ENCODE measurements around the gene RSAD1. TPM values are rescaled to one million over a fixed set of nuclear protein-coding genes. Genes with fewer than 3 reads are reported as not detected.

Gene RSAD1
- polyA plus RNA-seq, 3 donors = 20.6 to 40.0 (median 21.2) TPM

DNA sequence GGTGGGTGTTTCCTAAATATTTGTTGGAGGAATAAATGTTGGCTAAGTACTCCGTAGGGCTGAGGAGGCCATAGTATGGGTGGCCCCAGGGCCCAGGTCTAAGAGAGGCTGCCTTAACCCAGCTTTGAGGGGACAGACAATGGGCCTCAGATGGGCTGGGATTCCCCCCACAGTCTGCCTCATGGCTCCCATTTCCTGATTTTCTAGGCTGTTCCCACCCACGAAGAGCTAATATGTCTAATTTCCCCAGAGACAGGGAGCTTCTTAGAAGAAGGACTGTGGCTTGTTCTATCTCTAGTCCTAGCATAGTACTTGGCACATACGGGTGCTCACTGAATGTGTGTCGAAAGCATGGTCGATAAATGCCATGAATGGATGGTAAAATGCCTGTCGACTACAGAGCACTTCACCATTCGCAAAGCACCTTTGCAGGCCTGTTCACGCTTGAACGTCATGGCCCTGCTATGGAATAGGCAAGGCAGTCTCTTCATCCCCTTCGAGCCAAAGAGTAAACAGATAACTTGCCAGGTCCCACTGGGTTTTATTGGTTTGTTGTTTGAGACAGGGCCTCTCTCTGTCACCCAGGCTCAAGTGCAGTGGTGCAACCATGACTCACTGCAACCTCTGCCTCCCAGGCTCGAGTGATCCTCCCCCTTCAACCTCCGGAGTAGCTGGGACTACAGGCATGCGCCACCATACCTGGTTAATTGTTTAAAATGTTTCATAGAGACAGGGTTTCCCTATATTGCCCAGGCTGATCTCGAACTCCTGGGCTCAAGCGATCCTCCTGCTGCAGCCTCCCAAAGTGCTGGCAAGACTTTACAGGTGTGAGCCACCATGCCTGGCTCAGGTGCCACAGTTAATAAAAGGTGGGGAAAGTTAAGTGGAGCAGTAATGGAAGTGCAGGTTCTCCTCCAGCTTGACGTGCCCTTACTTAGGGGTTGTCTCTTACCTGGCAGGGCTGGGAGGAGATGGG is 19.7 kb upstream of the RSAD1 start:
- H3K9me3 Mint-ChIP-seq = no peaks in the 10 kb centered on the region
- H3K4me2 ChIP-seq (replicated peaks; ENCODE audit: extremely low read depth, low read length, poor library complexity, severe bottlenecking) = no peak overlapping the region
- H3K4me3 ChIP-seq (replicated peaks in 1 of 3; ENCODE audit: low read depth in 2 of 3, low read length in 3 of 3) = no peak overlapping the region
- no peak overlapping the region for H3K9ac ChIP-seq (ENCODE audit: insufficient read depth, low read length, poor library complexity, severe bottlenecking)
- H3K27me3 Mint-ChIP-seq (ENCODE audit: low read depth in 3 of 3) = peaks cover 0 to 5% (median 2%) of the 10 kb centered on the region in 3 donors
- intact Hi-C loops (cut with micrococcal nuclease) = no loop called here
- 93% methylated on average over 5 of the region's 16 CpGs for WGBS (ENCODE audit: insufficient coverage)
- H3K4me3 Mint-ChIP-seq = no peak overlapping the region
- H2AFZ ChIP-seq (ENCODE audit: insufficient read depth, low read depth, low read length, poor library complexity, severe bottlenecking) = no peak overlapping the region
- no peaks in the 10 kb centered on the region for H3K9me3 ChIP-seq (replicated peaks in 1 of 2; ENCODE audit: control insufficient read depth in 1 of 2, insufficient read depth in 1 of 2, low read length in 2 of 2)
- no peak for DNase-seq
- H3K36me3 Mint-ChIP-seq = peaks cover 0 to 9% of the 10 kb centered on the region in 2 donors
- H3K4me1 Mint-ChIP-seq = peaks cover 4% of the 10 kb centered on the region
- H3K4me1 ChIP-seq (ENCODE audit: control insufficient read depth in 1 of 2, insufficient read depth in 2 of 2, low read length in 2 of 2) = no peaks in the 10 kb centered on the region
- H3K36me3 ChIP-seq (replicated peaks in 1 of 2; ENCODE audit: control insufficient read depth in 1 of 2, insufficient read depth in 2 of 2, low read length in 2 of 2) = no peaks in the 10 kb centered on the region
- no peaks in the 10 kb centered on the region for H3K79me2 ChIP-seq (ENCODE audit: insufficient read depth, low read length)
- H4K20me1 ChIP-seq (ENCODE audit: insufficient read depth, low read length) = no peaks in the 10 kb centered on the region
- TF ChIP-seq, protein P1, sequence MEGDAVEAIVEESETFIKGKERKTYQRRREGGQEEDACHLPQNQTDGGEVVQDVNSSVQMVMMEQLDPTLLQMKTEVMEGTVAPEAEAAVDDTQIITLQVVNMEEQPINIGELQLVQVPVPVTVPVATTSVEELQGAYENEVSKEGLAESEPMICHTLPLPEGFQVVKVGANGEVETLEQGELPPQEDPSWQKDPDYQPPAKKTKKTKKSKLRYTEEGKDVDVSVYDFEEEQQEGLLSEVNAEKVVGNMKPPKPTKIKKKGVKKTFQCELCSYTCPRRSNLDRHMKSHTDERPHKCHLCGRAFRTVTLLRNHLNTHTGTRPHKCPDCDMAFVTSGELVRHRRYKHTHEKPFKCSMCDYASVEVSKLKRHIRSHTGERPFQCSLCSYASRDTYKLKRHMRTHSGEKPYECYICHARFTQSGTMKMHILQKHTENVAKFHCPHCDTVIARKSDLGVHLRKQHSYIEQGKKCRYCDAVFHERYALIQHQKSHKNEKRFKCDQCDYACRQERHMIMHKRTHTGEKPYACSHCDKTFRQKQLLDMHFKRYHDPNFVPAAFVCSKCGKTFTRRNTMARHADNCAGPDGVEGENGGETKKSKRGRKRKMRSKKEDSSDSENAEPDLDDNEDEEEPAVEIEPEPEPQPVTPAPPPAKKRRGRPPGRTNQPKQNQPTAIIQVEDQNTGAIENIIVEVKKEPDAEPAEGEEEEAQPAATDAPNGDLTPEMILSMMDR (IDR thresholded peaks at IDR 0.05) = no peak
- H3K27ac Mint-ChIP-seq = no peak overlapping the region
- no peak overlapping the region for H3K27ac ChIP-seq (ENCODE audit: low read depth in 1 of 2, low read length in 2 of 2)
- H3K27me3 ChIP-seq (ENCODE audit: control insufficient read depth in 2 of 2, insufficient read depth in 2 of 2, low read length in 2 of 2) = no peaks in the 10 kb centered on the region

GRCh38 chr17:50459756-50460155 is 18.9 kb upstream of the RSAD1 start:
- Mint-ChIP-seq H3K27ac (no peak overlapping the region), H3K27me3 (ENCODE audit: low read depth in 3 of 3) (peaks cover 1 to 7% (median 2%) of the 10 kb centered on the region in 3 donors), H3K4me3 (no peak overlapping the region), H3K4me1 (peaks cover 4% of the 10 kb centered on the region), H3K9me3 (no peaks in the 10 kb centered on the region), H3K36me3 (peaks cover 0 to 6% of the 10 kb centered on the region in 2 donors)
- Histone ChIP-seq H3K4me3 (replicated peaks in 1 of 3; ENCODE audit: low read depth in 2 of 3, low read length in 3 of 3) (no peak overlapping the region), H4K20me1 (ENCODE audit: insufficient read depth, low read length) (no peaks in the 10 kb centered on the region), H3K36me3 (replicated peaks in 1 of 2; ENCODE audit: control insufficient read depth in 1 of 2, insufficient read depth in 2 of 2, low read length in 2 of 2) (no peaks in the 10 kb centered on the region), H3K79me2 (ENCODE audit: insufficient read depth, low read length) (no peaks in the 10 kb centered on the region), H3K27ac (ENCODE audit: low read depth in 1 of 2, low read length in 2 of 2) (no peak overlapping the region), H2AFZ (ENCODE audit: insufficient read depth, low read depth, low read length, poor library complexity, severe bottlenecking) (no peak overlapping the region), H3K9me3 (replicated peaks in 1 of 2; ENCODE audit: control insufficient read depth in 1 of 2, insufficient read depth in 1 of 2, low read length in 2 of 2) (no peaks in the 10 kb centered on the region), H3K4me2 (replicated peaks; ENCODE audit: extremely low read depth, low read length, poor library complexity, severe bottlenecking) (no peak overlapping the region), H3K9ac (ENCODE audit: insufficient read depth, low read length, poor library complexity, severe bottlenecking) (no peak overlapping the region), H3K27me3 (ENCODE audit: control insufficient read depth in 2 of 2, insufficient read depth in 2 of 2, low read length in 2 of 2) (no peaks in the 10 kb centered on the region), H3K4me1 (ENCODE audit: control insufficient read depth in 1 of 2, insufficient read depth in 2 of 2, low read length in 2 of 2) (no peaks in the 10 kb centered on the region)
- 100% methylated on average over 1 of the region's 4 CpGs for WGBS (ENCODE audit: insufficient coverage)
- TF ChIP-seq, protein P1 (IDR thresholded peaks at IDR 0.05) = no peak
- intact Hi-C loops (cut with micrococcal nuclease) = no loop called here
- no peak for DNase-seq

Data from CD14-positive monocyte (primary cell).